GM12878 (cell line): ENCODE measurements around the gene DPP6. TPM values are rescaled to one million over a fixed set of nuclear protein-coding genes. Genes with fewer than 3 reads are reported as not detected.

ENCODE experiments used
- ATAC-seq: fragments of 200-7000 bp; cut with Tn5 transposase; 3 replicates; pipeline ENCODE4 v1.9.1; 2020; ENCODE audit warnings: mild to moderate bottlenecking, moderate library complexity
- BruUV-seq: library from RNA; stranded (reverse); fragments of 400-500 nt; replicated peaks from 2 replicates; lab custom pipeline; 2021; lab: Mats Ljungman, UMichigan
- CTCF ChIA-PET: fragments of 300-600 bp; sonication (Branson Sonifier 250); formaldehyde crosslinking; extraction: SDS; loops from one replicate; lab custom pipeline; 2021; ENCODE audit warnings: inconsistent platforms; lab: Yijun Ruan, JAX
- POLR2A ChIA-PET: fragments of 350-600 bp; formaldehyde crosslinking; extraction: SDS; loops from one replicate; lab custom pipeline; 2021; ENCODE audit warnings: inconsistent platforms; lab: Charles Lee
- RAD21 ChIA-PET: fragments of 300-600 bp; sonication (Branson Sonifier 250); formaldehyde crosslinking; loops from one replicate; lab custom pipeline; 2023; ENCODE audit warnings: antibody characterized with exemption; ENCODE audit not compliant: unreplicated experiment; lab: Charles Lee
- SMC1A ChIA-PET: fragments of 300-600 bp; sonication (Branson Sonifier 250); formaldehyde crosslinking; loops from one replicate; lab custom pipeline; 2023; ENCODE audit not compliant: unreplicated experiment, uncharacterized antibody; lab: Charles Lee
- DNase-seq: peaks from one replicate; pipeline ENCODE4 v3.0.0-alpha.2; 2011; ENCODE audit warnings: low read depth, low spot score
- FAIRE-seq: peaks from 3 replicates; lab custom pipeline; 2011; peaks lifted over from hg19 to GRCh38; lab: Jason Lieb, UNC
- H2AFZ ChIP-seq: 2 replicates; pipeline ENCODE4 v1.6.0; 2011; ENCODE audit warnings: low read depth, low read length, control low read depth; ENCODE audit not compliant: control insufficient read depth
- H3K27ac ChIP-seq: 2 replicates; pipeline ENCODE4 v1.5.1; 2011; ENCODE audit warnings: control low read depth; ENCODE audit not compliant: control insufficient read depth, insufficient read depth
- H3K27me3 ChIP-seq, 2 experiments: replicated peaks in 1 of 2; 2 replicates each; pipeline versions ENCODE4 v1.6.0 to v1.6.1; 2011; ENCODE audit warnings: low read length in 1 of 2; ENCODE audit not compliant: control insufficient read depth in 2 of 2, insufficient read depth in 2 of 2
- H3K36me3 ChIP-seq, 2 experiments: 2 replicates each; pipeline ENCODE4 v1.5.1; 2011; ENCODE audit warnings: low read length in 1 of 2; ENCODE audit not compliant: control insufficient read depth in 2 of 2, insufficient read depth in 2 of 2
- H3K4me1 ChIP-seq: 2 replicates; pipeline ENCODE4 v1.6.1; 2011; ENCODE audit warnings: mild to moderate bottlenecking, low read length, moderate library complexity, mixed read lengths; ENCODE audit not compliant: control insufficient read depth, insufficient read depth
- H3K4me2 ChIP-seq: 2 replicates; pipeline ENCODE4 v1.6.0; 2011; ENCODE audit warnings: control low read depth; ENCODE audit not compliant: control insufficient read depth, insufficient read depth
- H3K4me3 ChIP-seq: fragments of 200-600 bp; sonication (generic); 2 replicates; pipeline ENCODE4 v1.5.1; 2016
- H3K79me2 ChIP-seq: 2 replicates; pipeline ENCODE4 v1.6.0; 2011; ENCODE audit warnings: low read length; ENCODE audit not compliant: control insufficient read depth, insufficient read depth
- H3K9ac ChIP-seq: 2 replicates; pipeline ENCODE4 v1.8.0; 2011; ENCODE audit warnings: low read length, control low read depth, mixed read lengths; ENCODE audit not compliant: control insufficient read depth, insufficient read depth
- H3K9me3 ChIP-seq: replicated peaks from 3 replicates; pipeline ENCODE4 v1.5.1; 2011; ENCODE audit warnings: mild to moderate bottlenecking, low read length; ENCODE audit not compliant: control insufficient read depth, insufficient read depth
- H4K20me1 ChIP-seq: 2 replicates; pipeline ENCODE4 v1.6.0; 2011; ENCODE audit not compliant: control insufficient read depth, insufficient read depth
- CBFB ChIP-seq: IDR thresholded peaks from 2 replicates; pipeline ENCODE4 v1.6.1; 2016; ENCODE audit warnings: antibody characterized with exemption, low read depth
- CBX3 ChIP-seq: fragments of 200-600 bp; sonication (generic); IDR thresholded peaks from 2 replicates; pipeline ENCODE4 v1.6.1; 2016; ENCODE audit warnings: low read depth, borderline replicate concordance
- CEBPB ChIP-seq, 2 experiments: fragments of 150-350 bp in 1 of 2; IDR thresholded peaks; 2 replicates each; pipeline ENCODE4 v1.6.1; 2012 to 2014; ENCODE audit warnings: low read depth in 2 of 2, low read length in 2 of 2, borderline replicate concordance in 1 of 2, inconsistent platforms in 1 of 2
- NFYB ChIP-seq: IDR thresholded peaks from 2 replicates; pipeline ENCODE4 v1.6.1; 2011; ENCODE audit warnings: low read depth, mild to moderate bottlenecking, low read length, improper control_type of control experiment, moderate library complexity; ENCODE audit not compliant: insufficient read depth
- TCF7 ChIP-seq: IDR thresholded peaks from 2 replicates; pipeline ENCODE4 v1.6.1; 2014; ENCODE audit warnings: antibody characterized with exemption, borderline replicate concordance
- ZZZ3 ChIP-seq: IDR thresholded peaks from 2 replicates; pipeline ENCODE4 v1.6.1; 2011; ENCODE audit warnings: low read depth; ENCODE audit not compliant: control insufficient read depth, insufficient read length
- WGBS: methylation state at CpG from one replicate; pipeline ENCODE4 v1.1.6; 2016; ENCODE audit warnings: low lambda C conversion rate; ENCODE audit not compliant: insufficient replicate concordance, insufficient coverage; ENCODE audit errors: missing lambda C conversion rate; 5-methylcytosine and 5-hydroxymethylcytosine counted together
- in situ Hi-C: fragments of 300-500 bp; cut with MboI; formaldehyde crosslinking; loops from 9 replicates; pipeline ENCODE4 v1.14.3; 2018; ENCODE audit warnings: mixed read lengths
- intact Hi-C: fragments of 100-400 bp; cut with micrococcal nuclease; formaldehyde crosslinking; loops from one replicate; pipeline ENCODE4 v1.14.2; 2022; ENCODE audit not compliant: unreplicated experiment
- polyA plus RNA-seq, 11 experiments: library from polyadenylated mRNA; depleted of rRNA in 4 of 11; unstranded in 6 of 11; stranded (reverse) in 5 of 11; fragments of >200 nt; fragmentation: Nextera tagmentation in 4 of 11; fragmentation: Illumina TruSeq in 1 of 11; extraction: Ambion mirVana in 4 of 11; extraction: Trizol in 1 of 11; gene quantifications; 1 replicate in 1 of 11; 2 replicates in 10 of 11; pipeline versions ENCODE4 v1.2.1 to v1.2.3, GENCODE V29; 2011 to 2016; ENCODE audit warnings: inconsistent platforms in 2 of 11, missing spikeins in 2 of 11, low read depth in 1 of 11
- total RNA-seq, 4 experiments: library from RNA; depleted of rRNA in 3 of 4; stranded (reverse); fragments of >200 nt in 3 of 4; fragmentation: Illumina TruSeq in 1 of 4; extraction: Trizol in 1 of 4; gene quantifications; 2 replicates each; pipeline versions ENCODE4 v1.2.1 to v1.2.3, GENCODE V29; 2013 to 2021
- TF ChIP-seq, protein P1 (sequence below): fragments of 450-650 bp; formaldehyde crosslinking; IDR thresholded peaks from 2 replicates; pipeline ENCODE4 v1.4.0; 2020; ENCODE audit warnings: mild to moderate bottlenecking, moderate library complexity

DPP6 gene
- total and polyA plus RNA-seq, 10 of the 15 experiments (the other 5 are each of a cell fraction or from before 2014, with no cell fraction given): not detected

DNA sequence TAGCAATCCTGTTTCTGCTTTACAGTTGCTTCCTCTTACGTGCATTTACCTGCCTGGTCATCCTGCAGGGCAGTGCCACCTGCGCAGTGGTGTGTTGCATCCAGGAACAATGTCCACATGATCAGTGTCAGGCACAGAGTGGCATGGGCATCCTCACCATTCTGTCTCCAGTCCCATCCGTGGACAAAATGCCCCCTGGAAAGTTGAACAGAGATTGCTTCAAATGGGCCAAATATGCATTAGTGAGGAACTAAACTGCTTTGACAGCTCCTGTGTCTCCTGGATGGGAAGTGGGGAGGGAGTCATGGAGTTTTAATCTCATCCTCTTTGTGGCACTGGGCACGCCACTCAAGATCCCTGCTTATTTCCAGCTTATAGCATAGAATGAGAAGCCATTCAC, 151.8 kb downstream of the DPP6 start:
- ChIA-PET POLR2A (no interaction called here), CTCF (no interaction called here), SMC1A (no interaction called here), RAD21 (no interaction called here)
- H3K9ac ChIP-seq: no peak overlapping the region
- no peak overlapping the region for H3K4me2 ChIP-seq
- H3K9me3 ChIP-seq: no peaks in the 10 kb centered on the region
- TF ChIP-seq, protein P1, sequence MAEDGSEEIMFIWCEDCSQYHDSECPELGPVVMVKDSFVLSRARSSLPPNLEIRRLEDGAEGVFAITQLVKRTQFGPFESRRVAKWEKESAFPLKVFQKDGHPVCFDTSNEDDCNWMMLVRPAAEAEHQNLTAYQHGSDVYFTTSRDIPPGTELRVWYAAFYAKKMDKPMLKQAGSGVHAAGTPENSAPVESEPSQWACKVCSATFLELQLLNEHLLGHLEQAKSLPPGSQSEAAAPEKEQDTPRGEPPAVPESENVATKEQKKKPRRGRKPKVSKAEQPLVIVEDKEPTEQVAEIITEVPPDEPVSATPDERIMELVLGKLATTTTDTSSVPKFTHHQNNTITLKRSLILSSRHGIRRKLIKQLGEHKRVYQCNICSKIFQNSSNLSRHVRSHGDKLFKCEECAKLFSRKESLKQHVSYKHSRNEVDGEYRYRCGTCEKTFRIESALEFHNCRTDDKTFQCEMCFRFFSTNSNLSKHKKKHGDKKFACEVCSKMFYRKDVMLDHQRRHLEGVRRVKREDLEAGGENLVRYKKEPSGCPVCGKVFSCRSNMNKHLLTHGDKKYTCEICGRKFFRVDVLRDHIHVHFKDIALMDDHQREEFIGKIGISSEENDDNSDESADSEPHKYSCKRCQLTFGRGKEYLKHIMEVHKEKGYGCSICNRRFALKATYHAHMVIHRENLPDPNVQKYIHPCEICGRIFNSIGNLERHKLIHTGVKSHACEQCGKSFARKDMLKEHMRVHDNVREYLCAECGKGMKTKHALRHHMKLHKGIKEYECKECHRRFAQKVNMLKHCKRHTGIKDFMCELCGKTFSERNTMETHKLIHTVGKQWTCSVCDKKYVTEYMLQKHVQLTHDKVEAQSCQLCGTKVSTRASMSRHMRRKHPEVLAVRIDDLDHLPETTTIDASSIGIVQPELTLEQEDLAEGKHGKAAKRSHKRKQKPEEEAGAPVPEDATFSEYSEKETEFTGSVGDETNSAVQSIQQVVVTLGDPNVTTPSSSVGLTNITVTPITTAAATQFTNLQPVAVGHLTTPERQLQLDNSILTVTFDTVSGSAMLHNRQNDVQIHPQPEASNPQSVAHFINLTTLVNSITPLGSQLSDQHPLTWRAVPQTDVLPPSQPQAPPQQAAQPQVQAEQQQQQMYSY: no peak
- TF ChIP-seq CEBPB (IDR thresholded peaks at IDR 0.05; ENCODE audit: borderline replicate concordance in 1 of 2, low read depth in 2 of 2, low read length in 2 of 2) (no peak), NFYB (no peak), CBFB (no peak), ZZZ3 (no peak), CBX3 (no peak), TCF7 (no peak)
- FAIRE-seq (no peak), ATAC-seq (no peak), DNase-seq (no peak)
- no peak overlapping the region for H3K4me3 ChIP-seq
- no peaks in the 10 kb centered on the region for H3K79me2 ChIP-seq
- in situ Hi-C loops (no loop called here), intact Hi-C loops (no loop called here)
- H3K36me3 ChIP-seq: no peaks in the 10 kb centered on the region
- no peak overlapping the region for H3K27ac ChIP-seq
- no peaks in the 10 kb centered on the region for H3K4me1 ChIP-seq
- no peaks in the 10 kb centered on the region for H3K27me3 ChIP-seq
- WGBS: 7% methylated on average over 4 of the region's 4 CpGs
- no TSS peak for BruUV-seq
- no peak overlapping the region for H2AFZ ChIP-seq
- no peaks in the 10 kb centered on the region for H4K20me1 ChIP-seq
